Calu3 (cell line): ENCODE data around the gene C20orf204. TPM values are rescaled to one million over a fixed set of nuclear protein-coding genes. Genes with fewer than 3 reads are reported as not detected.

Source experiments
- BruUV-seq: library from RNA; stranded (reverse); fragments of 400-500 nt; replicated peaks from 2 replicates; lab custom pipeline; 2021; lab: Mats Ljungman, UMichigan
- CTCF ChIA-PET: fragments of 300-600 bp; sonication (Branson Sonifier 250); formaldehyde crosslinking; loops from one replicate; lab custom pipeline; 2022; ENCODE audit warnings: antibody characterized with exemption; lab: Charles Lee
- DNase-seq: peaks from one replicate; pipeline ENCODE4 v3.0.0; 2022
- H3K27ac Mint-ChIP-seq: one replicate; pipeline ENCODE4 v1.8.0; 2022; ENCODE audit warnings: mixed read lengths; ENCODE audit not compliant: unreplicated experiment
- H3K27me3 Mint-ChIP-seq: one replicate; pipeline ENCODE4 v1.8.0; 2022; ENCODE audit warnings: mixed read lengths; ENCODE audit not compliant: unreplicated experiment
- H3K36me3 Mint-ChIP-seq: one replicate; pipeline ENCODE4 v1.8.0; 2022; ENCODE audit warnings: mild to moderate bottlenecking, moderate library complexity, mixed read lengths; ENCODE audit not compliant: insufficient read depth, unreplicated experiment
- H3K4me1 Mint-ChIP-seq: one replicate; pipeline ENCODE4 v1.8.0; 2022; ENCODE audit warnings: mild to moderate bottlenecking, low read depth, mixed read lengths; ENCODE audit not compliant: unreplicated experiment
- H3K4me3 Mint-ChIP-seq: one replicate; pipeline ENCODE4 v1.8.0; 2022; ENCODE audit warnings: mild to moderate bottlenecking, low read depth, moderate library complexity, mixed read lengths; ENCODE audit not compliant: unreplicated experiment
- H3K9me3 Mint-ChIP-seq: one replicate; pipeline ENCODE4 v1.8.0; 2022; ENCODE audit warnings: low read depth, mixed read lengths; ENCODE audit not compliant: unreplicated experiment
- CTCF ChIP-seq: fragments of 200-600 bp; IDR thresholded peaks from one replicate; pipeline ENCODE4 v1.8.0; 2022; ENCODE audit warnings: antibody characterized with exemption; ENCODE audit not compliant: unreplicated experiment
- intact Hi-C: fragments of 100-400 bp; cut with micrococcal nuclease; formaldehyde crosslinking; loops from one replicate; pipeline ENCODE4 v1.10.0; 2022; ENCODE audit not compliant: unreplicated experiment
- total RNA-seq: library from RNA; stranded (reverse); gene quantifications from 2 replicates; pipeline ENCODE4 v1.2.3, GENCODE V29; 2022

The C20orf204 gene
- total RNA-seq, 1 experiment from 2014 or later, result 5.0 TPM

GRCh38 chr20:64067733-64068307 is 31.8 kb downstream of the C20orf204 start:
- DNase-seq, result no peak
- Mint-ChIP-seq H3K27me3 (no peaks in the 10 kb centered on the region), H3K4me3 (no peak overlapping the region), H3K36me3 (peaks cover 50% of the 10 kb centered on the region), H3K27ac (no peak overlapping the region), H3K9me3 (no peaks in the 10 kb centered on the region), H3K4me1 (peaks cover 41% of the 10 kb centered on the region)
- CTCF ChIA-PET, result no interaction called here
- BruUV-seq, result no TSS peak
- intact Hi-C loops, result no loop called here
- no peak for TF ChIP-seq CTCF

GRCh38 chr20:64068386-64069208 is 32.6 kb downstream of the C20orf204 start:
- BruUV-seq, result no TSS peak
- no peak overlapping the region for H3K4me3 Mint-ChIP-seq
- H3K36me3 Mint-ChIP-seq, result peaks cover 43% of the 10 kb centered on the region
- H3K27me3 Mint-ChIP-seq, result no peaks in the 10 kb centered on the region
- no peak for DNase-seq
- no peak overlapping the region for H3K27ac Mint-ChIP-seq
- TF ChIP-seq CTCF, result no peak
- intact Hi-C loops, result no loop called here
- no peaks in the 10 kb centered on the region for H3K9me3 Mint-ChIP-seq
- CTCF ChIA-PET, result interaction anchor here (0.7 to 1.8 kb wide), 3 partner anchors 11 to 72 kb away, joined by 4 to 9 read pairs (median 5); partner anchors contain the start of genes OPRL1 and RGS19
- H3K4me1 Mint-ChIP-seq, result peaks cover 38% of the 10 kb centered on the region

- DNase-seq, result no peak
- no peak for TF ChIP-seq CTCF
- no peaks in the 10 kb centered on the region for H3K27me3 Mint-ChIP-seq
- CTCF ChIA-PET, result interaction anchor here (0.6 to 1.8 kb wide), 6 partner anchors 10 to 72 kb away, joined by 4 to 9 read pairs (median 5); partner anchors contain the start of genes OPRL1 and RGS19
- no TSS peak for BruUV-seq
- H3K9me3 Mint-ChIP-seq, result no peaks in the 10 kb centered on the region
- H3K27ac Mint-ChIP-seq, result no peak overlapping the region
- H3K4me1 Mint-ChIP-seq, result peaks cover 32% of the 10 kb centered on the region
- no peak overlapping the region for H3K4me3 Mint-ChIP-seq
- peaks cover 37% of the 10 kb centered on the region for H3K36me3 Mint-ChIP-seq
- intact Hi-C loops, result no loop called here
These were observed 33.2 kb downstream of the C20orf204 start for GRCh38 chr20:64069209-64069613.

GRCh38 chr20:64069614-64070243 is 33.7 kb downstream of the C20orf204 start:
- Mint-ChIP-seq H3K27me3 (no peaks in the 10 kb centered on the region), H3K4me3 (no peak overlapping the region), H3K9me3 (no peaks in the 10 kb centered on the region), H3K4me1 (peaks cover 27% of the 10 kb centered on the region), H3K27ac (no peak overlapping the region), H3K36me3 (peaks cover 34% of the 10 kb centered on the region)
- CTCF ChIA-PET, result interaction anchor here (0.5 to 1.8 kb wide), 6 partner anchors 10 to 50 kb away, joined by 4 to 9 read pairs (median 5); partner anchors contain the start of genes OPRL1 and RGS19
- no TSS peak for BruUV-seq
- TF ChIP-seq CTCF, result peak; percentile 96
- intact Hi-C loops, result no loop called here
- DNase-seq, result peak; percentile 84
